Measurements from ENCODE around the gene BOC. TPM values are rescaled to one million over a fixed set of nuclear protein-coding genes. Genes with fewer than 3 reads are reported as not detected.

BOC gene
- total and polyA plus RNA-seq, 2 donors (not counting 3 experiments of a cell fraction or from before 2014, with no cell fraction given), result 0.07 TPM; not detected in 1

DNA sequence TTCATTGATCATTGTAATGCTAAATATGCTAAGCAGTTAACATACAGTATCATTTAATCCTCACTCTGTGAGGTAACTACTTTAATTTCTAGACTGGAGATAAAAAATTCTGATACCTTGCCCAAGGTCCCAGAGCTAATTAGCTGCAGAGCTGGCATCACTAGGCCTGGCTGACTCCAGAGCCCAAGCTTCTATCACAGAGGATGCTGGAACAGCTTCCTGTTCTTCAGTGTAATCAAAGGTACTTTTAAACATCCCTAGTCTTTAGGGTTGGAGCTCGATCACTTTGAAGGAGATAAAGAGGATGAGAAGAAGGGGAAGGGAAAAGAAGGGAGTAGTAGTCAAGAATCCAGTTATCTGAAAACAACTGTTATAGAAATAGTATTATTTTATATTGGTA lies 37.1 kb upstream of the BOC start:
- ChIA-PET POLR2A (no interaction called here), CTCF (no interaction called here)
- dilution Hi-C loops (cut with MboI; ENCODE audit: extremely low pct_ligation_motif_present, low sequenced_read_pairs), result no loop called here
- FAIRE-seq (no peak), DNase-seq (ENCODE audit: low read depth, low spot score) (no peak)
- H3K27ac ChIP-seq (ENCODE audit: insufficient read depth, low read depth, low read length), result no peak overlapping the region
- H3K9me3 ChIP-seq (replicated peaks; ENCODE audit: control insufficient read depth, insufficient read depth, low read length), result no peaks in the 10 kb centered on the region
- H3K4me2 ChIP-seq (ENCODE audit: insufficient read depth, low read length), result no peak overlapping the region
- no peaks in the 10 kb centered on the region for H3K9me1 ChIP-seq (replicated peaks; ENCODE audit: control insufficient read depth, extremely low read depth, insufficient read depth, low read length)
- H3K4me1 ChIP-seq (ENCODE audit: control insufficient read depth, extremely low read depth, insufficient read depth, low read length), result no peaks in the 10 kb centered on the region
- BruUV-seq (replicated peaks), result no TSS peak
- intact Hi-C loops (cut with micrococcal nuclease), result no loop called here
- TF ChIP-seq MYC (IDR thresholded peaks at IDR 0.05; ENCODE audit: low read depth, low read length), result no peak
- TF ChIP-seq, protein P1, sequence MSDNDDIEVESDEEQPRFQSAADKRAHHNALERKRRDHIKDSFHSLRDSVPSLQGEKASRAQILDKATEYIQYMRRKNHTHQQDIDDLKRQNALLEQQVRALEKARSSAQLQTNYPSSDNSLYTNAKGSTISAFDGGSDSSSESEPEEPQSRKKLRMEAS (IDR thresholded peaks at IDR 0.05; ENCODE audit: insufficient read depth, insufficient read length), result no peak
- TF ChIP-seq POLR2AphosphoS5 (IDR thresholded peaks at IDR 0.05; ENCODE audit: insufficient read depth, low read depth, low read length), result no peak
- TF ChIP-seq GATA2 (IDR thresholded peaks at IDR 0.05; ENCODE audit: insufficient read depth, insufficient read length, low read depth, low read length), result no peak
- TF ChIP-seq EZH2 (IDR thresholded peaks at IDR 0.05; ENCODE audit: borderline replicate concordance, low read depth, low read length, severe bottlenecking), result no peak
- no peak for TF ChIP-seq FOS (IDR thresholded peaks at IDR 0.05; ENCODE audit: borderline replicate concordance, insufficient read depth, low read length)
- TF ChIP-seq JUN (IDR thresholded peaks at IDR 0.05; ENCODE audit: borderline replicate concordance, insufficient read depth, insufficient read length, low read depth), result no peak
- TF ChIP-seq, protein P2, sequence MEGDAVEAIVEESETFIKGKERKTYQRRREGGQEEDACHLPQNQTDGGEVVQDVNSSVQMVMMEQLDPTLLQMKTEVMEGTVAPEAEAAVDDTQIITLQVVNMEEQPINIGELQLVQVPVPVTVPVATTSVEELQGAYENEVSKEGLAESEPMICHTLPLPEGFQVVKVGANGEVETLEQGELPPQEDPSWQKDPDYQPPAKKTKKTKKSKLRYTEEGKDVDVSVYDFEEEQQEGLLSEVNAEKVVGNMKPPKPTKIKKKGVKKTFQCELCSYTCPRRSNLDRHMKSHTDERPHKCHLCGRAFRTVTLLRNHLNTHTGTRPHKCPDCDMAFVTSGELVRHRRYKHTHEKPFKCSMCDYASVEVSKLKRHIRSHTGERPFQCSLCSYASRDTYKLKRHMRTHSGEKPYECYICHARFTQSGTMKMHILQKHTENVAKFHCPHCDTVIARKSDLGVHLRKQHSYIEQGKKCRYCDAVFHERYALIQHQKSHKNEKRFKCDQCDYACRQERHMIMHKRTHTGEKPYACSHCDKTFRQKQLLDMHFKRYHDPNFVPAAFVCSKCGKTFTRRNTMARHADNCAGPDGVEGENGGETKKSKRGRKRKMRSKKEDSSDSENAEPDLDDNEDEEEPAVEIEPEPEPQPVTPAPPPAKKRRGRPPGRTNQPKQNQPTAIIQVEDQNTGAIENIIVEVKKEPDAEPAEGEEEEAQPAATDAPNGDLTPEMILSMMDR (IDR thresholded peaks at IDR 0.05; ENCODE audit: extremely low read depth in 1 of 2, insufficient read depth in 1 of 2, low read depth in 1 of 2, low read length in 2 of 2), result no peak
- H3K4me3 ChIP-seq (replicated peaks in 1 of 3; ENCODE audit: insufficient read depth in 1 of 3, low read depth in 1 of 3, low read length in 3 of 3), result no peak overlapping the region
- H3K9ac ChIP-seq (replicated peaks; ENCODE audit: extremely low read depth, insufficient read depth, low read length), result no peak overlapping the region
- no peak overlapping the region for H2AFZ ChIP-seq (ENCODE audit: low read depth, low read length)
- no peaks in the 10 kb centered on the region for H3K79me2 ChIP-seq (ENCODE audit: control insufficient read depth, insufficient read depth, low read length)
- H3K27me3 ChIP-seq (ENCODE audit: control insufficient read depth in 2 of 2, insufficient read depth in 2 of 2, low read length in 2 of 2), result peaks cover 0 to 2% of the 10 kb centered on the region in 2 experiments
- H3K36me3 ChIP-seq (ENCODE audit: control insufficient read depth in 2 of 2, extremely low read depth in 1 of 2, insufficient read depth in 2 of 2, low read length in 2 of 2), result no peaks in the 10 kb centered on the region
- H4K20me1 ChIP-seq (replicated peaks; ENCODE audit: control insufficient read depth, extremely low read depth, insufficient read depth, low read length), result no peaks in the 10 kb centered on the region

Data from endothelial cell of umbilical vein (primary cell).